ENCODE measurements around the gene USO1.

GRCh38 chr4:75696581-75696980, 27.8 kb upstream of the USO1 start:
- no peak for TF ChIP-seq POLR2A (IDR thresholded peaks at IDR 0.05)
- no peak for TF ChIP-seq CTCF (IDR thresholded peaks at IDR 0.05)
